Measurements from ENCODE around the gene AADACL2.
"Not testable (repeated sequence)": the region's sequence is repeated elsewhere in the genome, so short reads cannot be mapped to it uniquely, and the experiment has no call there.

Gene AADACL2

GRCh38 chr3:151733613-151734012, at the start of gene AADACL2:
AADACL2 (plus strand) TSS chr3:151733927; CDS start chr3:151734036, 109 bp downstream.
- DNase-seq: no peak

- DNase-seq: no peak
Measured at GRCh38 chr3:151684094-151684493, 49.6 kb upstream of the AADACL2 start.

- no peak for DNase-seq
Measured at GRCh38 chr3:151686257-151686656, 47.5 kb upstream of the AADACL2 start.

- DNase-seq: no peak
Measured at GRCh38 chr3:151687076-151687475, 46.7 kb upstream of the AADACL2 start.

- no peak for DNase-seq
Measured at GRCh38 chr3:151688571-151688970, 45.2 kb upstream of the AADACL2 start.

- no peak for DNase-seq
Measured at GRCh38 chr3:151690645-151691044, 43.1 kb upstream of the AADACL2 start.

GRCh38 chr3:151697496-151697895, 36.2 kb upstream of the AADACL2 start:
- DNase-seq: no peak

GRCh38 chr3:151707216-151707615, 26.5 kb upstream of the AADACL2 start:
- DNase-seq: no peak

- no peak for DNase-seq
Measured at GRCh38 chr3:151708868-151709267, 24.9 kb upstream of the AADACL2 start.

- DNase-seq: no peak
Measured at GRCh38 chr3:151709847-151710246, 23.9 kb upstream of the AADACL2 start.

GRCh38 chr3:151721294-151721693, 12.4 kb upstream of the AADACL2 start:
- no peak for DNase-seq

GRCh38 chr3:151722856-151723255, 10.9 kb upstream of the AADACL2 start:
- no peak for DNase-seq

- no peak for DNase-seq
Measured at GRCh38 chr3:151724576-151725562, 8.9 kb upstream of the AADACL2 start.

GRCh38 chr3:151726016-151726415, 7.7 kb upstream of the AADACL2 start:
- DNase-seq: no peak

- no peak for DNase-seq
Measured at GRCh38 chr3:151732861-151733260, 866 bp upstream of the AADACL2 start.

- DNase-seq: no peak
Measured at GRCh38 chr3:151740581-151740980, 6.9 kb downstream of the AADACL2 start.

GRCh38 chr3:151743855-151744254, 10.1 kb downstream of the AADACL2 start:
- DNase-seq: no peak

- DNase-seq: no peak
Measured at GRCh38 chr3:151750181-151750580, 16.5 kb downstream of the AADACL2 start.

- no peak for DNase-seq
Measured at GRCh38 chr3:151750678-151751077, 17.0 kb downstream of the AADACL2 start.

GRCh38 chr3:151751161-151751560, 17.4 kb downstream of the AADACL2 start:
- no peak for DNase-seq

- no peak for DNase-seq
Measured at GRCh38 chr3:151753846-151754245, 20.1 kb downstream of the AADACL2 start.

GRCh38 chr3:151761581-151761980, 27.9 kb downstream of the AADACL2 start:
- DNase-seq: no peak

- DNase-seq: not testable (repeated sequence)
Measured at GRCh38 chr3:151764699-151765098, 31.0 kb downstream of the AADACL2 start.

- DNase-seq: no peak
Measured at GRCh38 chr3:151765685-151766084, 32.0 kb downstream of the AADACL2 start.

- no peak for DNase-seq
Measured at GRCh38 chr3:151766454-151766853, 32.7 kb downstream of the AADACL2 start.
